Heart left ventricle (tissue), 16 donors: ENCODE data around the gene HDAC4. TPM values are rescaled to one million over a fixed set of nuclear protein-coding genes. Genes with fewer than 3 reads are reported as not detected.

Experiments used
- ATAC-seq, 4 donors: fragments of 200-7000 bp; cut with Tn5 transposase; one replicate each; pipeline ENCODE4 v1.9.1; 2020 to 2022; ENCODE audit warnings: moderate library complexity in 4 of 4, mild to moderate bottlenecking in 3 of 4, moderate number of reproducible peaks in 1 of 4
- DNase-seq, 5 donors: peaks; one replicate each; pipeline ENCODE4 v3.0.0-alpha.2; 2020
- H3K27ac ChIP-seq, 12 donors: fragments of 200-600 bp; sonication (generic) in 4 of 12; one replicate each; pipeline versions ENCODE4 v1.5.0 to v1.8.0; 2016 to 2022; ENCODE audit warnings: mild to moderate bottlenecking in 2 of 12
- H3K27me3 ChIP-seq, 9 donors: fragments of 200-600 bp; sonication (generic) in 2 of 9; one replicate each; pipeline versions ENCODE4 v1.5.1 to v1.8.0; 2016 to 2022; ENCODE audit warnings: mild to moderate bottlenecking in 3 of 9
- H3K36me3 ChIP-seq, 9 donors: fragments of 200-600 bp; sonication (generic) in 2 of 9; one replicate each; pipeline versions ENCODE4 v1.5.0 to v1.8.0; 2018 to 2022; ENCODE audit warnings: mild to moderate bottlenecking in 2 of 9
- H3K4me1 ChIP-seq, 12 donors: fragments of 200-600 bp; sonication (generic) in 4 of 12; one replicate each; pipeline versions ENCODE4 v1.5.0 to v1.8.0; 2016 to 2022; ENCODE audit warnings: mild to moderate bottlenecking in 3 of 12
- H3K4me3 ChIP-seq, 12 donors: fragments of 200-600 bp; sonication (generic) in 4 of 12; one replicate each; pipeline versions ENCODE4 v1.5.0 to v1.8.0; 2017 to 2022; ENCODE audit warnings: mild to moderate bottlenecking in 9 of 12, moderate library complexity in 4 of 12
- H3K9me3 ChIP-seq, 12 donors: fragments of 200-600 bp; sonication (generic) in 4 of 12; one replicate each; pipeline versions ENCODE4 v1.5.0 to v1.8.0; 2016 to 2022; ENCODE audit warnings: mild to moderate bottlenecking in 1 of 12
- CTCF ChIP-seq, 12 donors: fragments of 200-600 bp; sonication (generic) in 4 of 12; IDR thresholded peaks; one replicate each; pipeline versions ENCODE4 v1.5.0 to v1.8.0; 2018 to 2022; ENCODE audit warnings: antibody characterized with exemption in 12 of 12, mild to moderate bottlenecking in 5 of 12
- POLR2A ChIP-seq, 2 donors: fragments of 450-650 bp; IDR thresholded peaks; one replicate each; pipeline ENCODE4 v1.6.1; 2017; ENCODE audit warnings: antibody characterized with exemption in 2 of 2, mild to moderate bottlenecking in 2 of 2, moderate library complexity in 2 of 2
- WGBS, 4 donors: extraction: QIAGEN DNeasy Blood & Tissue Kit in 2 of 4; methylation state at CpG; one replicate each; pipeline versions ENCODE4 v1.1.5 to v1.1.7; 2013 to 2018; 5-methylcytosine and 5-hydroxymethylcytosine counted together
- intact Hi-C, 10 donors: fragments of 100-400 bp; cut with DNase I; formaldehyde crosslinking; loops; one replicate each; pipeline versions ENCODE4 v1.11.1 to v1.14.2; 2022
- polyA plus RNA-seq, 2 donors: library from polyadenylated mRNA; stranded (reverse); fragments of 200-250 nt; gene quantifications; one replicate each; pipeline ENCODE4 v1.2.3, GENCODE V29; 2013
- total RNA-seq, 9 donors: library from RNA; depleted of rRNA in 2 of 9; stranded (reverse); fragments of >200 nt in 2 of 9; fragmentation: NEBNext Ultra II Directional in 3 of 9; extraction: Animal tissue kit (Norgen Biotek cat#: 25700) in 3 of 9; gene quantifications; one replicate each; pipeline versions ENCODE4 v1.1.0 to v1.2.4, GENCODE V29; 2016 to 2023
- donor health status: ischemic (EF 13 %, LVEDD 7.1; RV severe dilation, severe dysfunction).
- donor health status: healthy with polysubstance abuse.
- donor health status: DM: no; HTN: yes; CAD: no.
- donor health status: DM: no; HTN: no; CAD: no.
- donor health status: ischemic (EF 25% LVEDD 6.9; RV normal size, moderate dysfunction).
- donor health status: ischemic (EF 25% LVEDD 5.7; RV mildly dilated, moderate dysfunction).
- donor health status: healthy.
- donor health status: DM: yes; HTN: yes; CAD: no.
- donor health status: ischemic (EF 35%, LVEDD 5.7; RV mildly dilated, moderate dysfunction).
- donor health status: nonischemic (EF 11% LVEDD 7.7; RV severe dilation, severe dysfunction).
- donor health status: DM: yes; HTN: yes; CAD: no.
- donor health status: PGD.
- donor health status: ischemic (EF 29% LVEDD 5.4; RV normal size, mild dysfunction).
- donor health status: nonischemic (EF 23%, LVEDD 6.1; RV moderate dilation, normal function).

Gene HDAC4
- total and polyA plus RNA-seq, 11 donors, result 13.9 to 37.6 (median 27.5) TPM

DNA sequence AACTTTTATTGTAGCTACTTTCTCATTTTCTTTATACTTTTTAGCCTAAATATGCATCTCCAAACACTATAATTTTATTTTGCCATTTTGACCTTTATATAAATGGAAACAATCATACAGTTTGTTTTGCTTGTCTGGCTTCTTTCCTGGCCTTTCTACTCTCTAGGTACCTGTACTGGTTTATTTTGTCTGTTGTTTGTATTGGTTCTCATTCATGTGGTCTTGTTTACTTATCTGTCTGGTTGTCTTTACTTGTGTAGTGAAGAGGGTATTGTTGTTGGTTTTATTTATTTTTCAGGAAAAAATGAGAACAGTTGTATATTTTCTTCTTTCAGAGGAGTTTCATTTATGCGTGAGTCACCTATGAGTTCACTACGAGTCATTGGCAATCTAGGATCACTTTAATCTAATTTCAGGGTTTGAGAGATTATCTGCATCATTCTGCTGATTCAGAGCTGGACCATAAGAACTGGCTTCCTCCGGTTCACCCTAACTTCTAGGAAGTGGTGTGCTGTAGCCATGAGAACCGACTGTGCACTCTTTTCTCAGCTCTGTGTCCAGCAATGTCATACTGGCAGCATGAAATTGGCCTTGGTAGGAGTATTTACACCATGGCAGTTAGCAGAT is 33.1 kb upstream of the HDAC4 start:
- H3K9me3 ChIP-seq, result peaks cover 0 to 20% (median 5%) of the 10 kb centered on the region in 12 donors
- H3K27me3 ChIP-seq, result peaks cover 0 to 13% (median 0%) of the 10 kb centered on the region in 9 donors
- 82 to 85% (median 84%) methylated on average over 4 of the region's 4 CpGs for WGBS, 4 donors
- peaks cover 0 to 17% (median 0%) of the 10 kb centered on the region in 12 donors for H3K4me1 ChIP-seq
- H3K4me3 ChIP-seq, result no peak overlapping the region
- no peak for ATAC-seq
- DNase-seq, result no peak
- intact Hi-C loops, result no loop called here
- TF ChIP-seq POLR2A (IDR thresholded peaks at IDR 0.05) (no peak), CTCF (IDR thresholded peaks at IDR 0.05) (no peak)
- H3K36me3 ChIP-seq, result no peaks in the 10 kb centered on the region
- H3K27ac ChIP-seq, result no peak overlapping the region

DNA sequence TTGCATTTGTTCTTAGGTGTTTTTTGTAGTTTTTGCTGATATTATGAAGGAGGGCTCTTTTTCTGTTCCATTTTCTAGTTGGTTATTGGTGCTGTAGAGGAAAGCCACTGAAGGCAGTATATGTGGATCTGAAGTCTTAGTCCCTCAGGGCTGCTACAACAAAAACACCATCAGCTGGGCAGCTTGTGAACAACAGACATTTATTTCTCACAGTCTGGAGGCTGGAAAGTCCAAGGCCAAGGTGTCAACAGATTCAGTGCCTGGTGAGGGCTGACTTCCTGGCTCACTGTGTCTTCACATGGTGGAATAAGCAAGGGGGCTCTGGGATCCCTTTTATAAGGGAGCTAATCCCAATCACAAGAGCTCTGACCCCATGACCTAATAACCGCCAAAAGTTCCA is 31.4 kb upstream of the HDAC4 start:
- no peaks in the 10 kb centered on the region for H3K36me3 ChIP-seq

DNA sequence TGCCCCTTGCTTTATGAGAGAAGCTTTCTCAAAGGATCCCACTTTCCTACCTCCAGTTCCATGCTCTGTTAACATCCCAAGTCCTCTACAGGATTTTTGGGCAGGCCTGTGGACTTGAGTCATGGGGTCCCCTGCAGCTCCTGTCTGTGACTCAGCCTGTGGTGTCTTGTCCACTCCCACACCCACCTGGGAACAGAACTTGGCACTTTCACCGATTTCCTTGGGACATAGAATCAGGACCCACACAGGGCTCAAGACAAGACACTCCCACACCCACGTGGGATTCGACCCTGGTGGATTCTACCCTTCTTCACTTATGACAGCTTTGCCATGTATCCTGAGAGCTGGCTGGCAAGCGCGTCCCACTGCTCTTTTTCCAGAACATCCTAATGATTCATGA is 30.7 kb upstream of the HDAC4 start:
- intact Hi-C loops, result no loop called here
- WGBS, 4 donors, result 80 to 84% (median 83%) methylated on average over 5 of the region's 5 CpGs

More for the DNA sequence above, 31.4 kb upstream of the HDAC4 start:
- 92 to 95% (median 93%) methylated on average over 1 of the region's 1 CpG for WGBS, 4 donors
- DNase-seq (no peak), ATAC-seq (no peak)
- Histone ChIP-seq H3K4me1 (peaks cover 0 to 10% (median 0%) of the 10 kb centered on the region in 12 donors), H3K27me3 (peaks cover 0 to 5% (median 0%) of the 10 kb centered on the region in 9 donors), H3K9me3 (peaks cover 0 to 20% (median 5%) of the 10 kb centered on the region in 12 donors), H3K4me3 (no peak overlapping the region), H3K27ac (no peak overlapping the region)
- TF ChIP-seq POLR2A (IDR thresholded peaks at IDR 0.05), result no peak
- no peak for TF ChIP-seq CTCF (IDR thresholded peaks at IDR 0.05)
- intact Hi-C loops, result no loop called here

More for the DNA sequence above, 30.7 kb upstream of the HDAC4 start:
- ATAC-seq (no peak), DNase-seq (no peak)
- Histone ChIP-seq H3K36me3 (no peaks in the 10 kb centered on the region), H3K27me3 (peaks cover 0 to 5% (median 0%) of the 10 kb centered on the region in 9 donors), H3K27ac (no peak overlapping the region), H3K4me3 (no peak overlapping the region), H3K4me1 (peaks cover 0 to 5% (median 0%) of the 10 kb centered on the region in 12 donors), H3K9me3 (peaks cover 0 to 18% (median 5%) of the 10 kb centered on the region in 12 donors)
- no peak for TF ChIP-seq POLR2A (IDR thresholded peaks at IDR 0.05)
- TF ChIP-seq CTCF (IDR thresholded peaks at IDR 0.05), result no peak
